HEK293 (cell line): ENCODE measurements around the gene FKRP.

Source experiments
- CTCF ChIA-PET: fragments of 350-600 bp; formaldehyde crosslinking; extraction: SDS; loops from one replicate; lab custom pipeline; 2021; ENCODE audit warnings: antibody characterized with exemption; lab: Yijun Ruan, JAX
- POLR2A ChIA-PET: fragments of 300-600 bp; formaldehyde crosslinking; extraction: SDS; loops from one replicate; lab custom pipeline; 2020; ENCODE audit warnings: antibody characterized with exemption, inconsistent platforms; lab: Yijun Ruan, JAX
- H3K27ac ChIP-seq: fragments of 200-500 bp; sonication (Bioruptor generic); 2 replicates; pipeline ENCODE4 v1.5.1; 2014; ENCODE audit warnings: low read depth, low read length, control low read depth, inconsistent platforms; ENCODE audit errors: extremely low read depth
- H3K36me3 ChIP-seq, 2 experiments: fragments of 200-500 bp in 1 of 2; sonication (Bioruptor generic) in 1 of 2; 1 replicate in 1 of 2; 2 replicates in 1 of 2; pipeline ENCODE4 v1.5.1; 2014 to 2017; ENCODE audit warnings: inconsistent platforms in 2 of 2, low read length in 2 of 2; ENCODE audit not compliant: control insufficient read depth in 2 of 2, insufficient read depth in 1 of 2
- H3K4me1 ChIP-seq: fragments of 200-500 bp; sonication (Bioruptor generic); 2 replicates; pipeline ENCODE4 v1.5.1; 2014; ENCODE audit warnings: mild to moderate bottlenecking, low read length, inconsistent platforms; ENCODE audit not compliant: control insufficient read depth, insufficient read depth
- H3K4me3 ChIP-seq: 2 replicates; pipeline ENCODE4 v1.5.1; 2011; ENCODE audit warnings: low read depth, mild to moderate bottlenecking, control low read depth, low read length, moderate library complexity
- H3K9me3 ChIP-seq: fragments of 200-500 bp; sonication (Bioruptor generic); 2 replicates; pipeline ENCODE4 v1.5.1; 2014; ENCODE audit warnings: low read depth, low read length, inconsistent platforms; ENCODE audit not compliant: control insufficient read depth, insufficient read depth
- ATF2 ChIP-seq: fragments of 450-650 bp; formaldehyde crosslinking; IDR thresholded peaks from 2 replicates; pipeline ENCODE4 v1.5.1; 2016; ENCODE audit warnings: missing biosample characterization, missing genetic modification characterization, low read depth
- GLI2 ChIP-seq: fragments of 450-650 bp; formaldehyde crosslinking; IDR thresholded peaks from 2 replicates; pipeline ENCODE4; 2017; ENCODE audit warnings: missing biosample characterization, missing genetic modification characterization, low read depth, borderline replicate concordance
- HOXA7 ChIP-seq: sonication (generic); formaldehyde crosslinking; IDR thresholded peaks from 2 replicates; pipeline ENCODE4 v1.8.1; 2022; ENCODE audit warnings: missing genetic modification reagents, borderline replicate concordance
- IKZF3 ChIP-seq: fragments of 450-650 bp; IDR thresholded peaks from 2 replicates; pipeline ENCODE4 v1.5.0; 2018; ENCODE audit warnings: missing biosample characterization, mild to moderate bottlenecking, missing genetic modification characterization, moderate library complexity
- MZF1 ChIP-seq: fragments of 450-650 bp; formaldehyde crosslinking; IDR thresholded peaks from 2 replicates; pipeline ENCODE4 v1.5.1; 2017; ENCODE audit warnings: missing biosample characterization, missing genetic modification characterization, borderline replicate concordance
- OVOL3 ChIP-seq: fragments of 450-650 bp; formaldehyde crosslinking; IDR thresholded peaks from 2 replicates; pipeline ENCODE4 v1.5.1; 2016; ENCODE audit warnings: missing biosample characterization, missing genetic modification characterization
- REPIN1 ChIP-seq: fragments of 450-650 bp; formaldehyde crosslinking; IDR thresholded peaks from 2 replicates; pipeline ENCODE4 v1.5.1; 2017; ENCODE audit warnings: missing biosample characterization, missing genetic modification characterization, low read depth
- SALL2 ChIP-seq: fragments of 450-650 bp; formaldehyde crosslinking; IDR thresholded peaks from 2 replicates; pipeline ENCODE4 v1.5.0; 2017; ENCODE audit warnings: missing biosample characterization, mild to moderate bottlenecking, missing genetic modification characterization, borderline replicate concordance
- TSHZ1 ChIP-seq: fragments of 450-650 bp; formaldehyde crosslinking; IDR thresholded peaks from 2 replicates; pipeline ENCODE4 v1.5.1; 2016; ENCODE audit warnings: missing biosample characterization, missing genetic modification characterization, borderline replicate concordance
- YY1 ChIP-seq: fragments of 450-650 bp; formaldehyde crosslinking; IDR thresholded peaks from 2 replicates; pipeline ENCODE4 v1.5.1; 2018; ENCODE audit warnings: missing biosample characterization, missing genetic modification characterization
- ZBTB17 ChIP-seq: fragments of 450-650 bp; formaldehyde crosslinking; IDR thresholded peaks from 2 replicates; pipeline ENCODE4 v1.5.1; 2016; ENCODE audit warnings: missing biosample characterization, missing genetic modification characterization
- ZBTB21 ChIP-seq: fragments of 450-650 bp; formaldehyde crosslinking; IDR thresholded peaks from 2 replicates; pipeline ENCODE4 v1.5.1; 2017; ENCODE audit warnings: missing biosample characterization, missing genetic modification characterization
- ZNF132 ChIP-seq: fragments of 450-650 bp; formaldehyde crosslinking; IDR thresholded peaks from 2 replicates; pipeline ENCODE4 v1.5.1; 2017; ENCODE audit warnings: missing biosample characterization, missing genetic modification characterization, borderline replicate concordance
- ZNF214 ChIP-seq: fragments of 450-650 bp; formaldehyde crosslinking; IDR thresholded peaks from 2 replicates; pipeline ENCODE4 v1.5.1; 2017; ENCODE audit warnings: missing biosample characterization, mild to moderate bottlenecking, missing genetic modification characterization, borderline replicate concordance
- ZNF266 ChIP-seq: fragments of 450-650 bp; formaldehyde crosslinking; IDR thresholded peaks from 2 replicates; pipeline ENCODE4 v1.5.1; 2016; ENCODE audit warnings: missing biosample characterization, missing genetic modification characterization, low read depth
- ZNF501 ChIP-seq: fragments of 450-650 bp; formaldehyde crosslinking; IDR thresholded peaks from 2 replicates; pipeline ENCODE4 v1.5.1; 2016; ENCODE audit warnings: missing biosample characterization, missing genetic modification characterization
- ZNF514 ChIP-seq: fragments of 450-650 bp; formaldehyde crosslinking; IDR thresholded peaks from 2 replicates; pipeline ENCODE4 v1.5.1; 2016; ENCODE audit warnings: missing biosample characterization, missing genetic modification characterization
- ZNF548 ChIP-seq: fragments of 450-650 bp; formaldehyde crosslinking; IDR thresholded peaks from 2 replicates; pipeline ENCODE4 v1.5.1; 2016; ENCODE audit warnings: missing biosample characterization, missing genetic modification characterization
- ZNF561 ChIP-seq: fragments of 450-650 bp; IDR thresholded peaks from 2 replicates; pipeline ENCODE4 v1.5.1; 2018; ENCODE audit warnings: missing biosample characterization, missing genetic modification characterization, borderline replicate concordance
- ZNF596 ChIP-seq: fragments of 450-650 bp; IDR thresholded peaks from 2 replicates; pipeline ENCODE4 v1.5.0; 2018; ENCODE audit warnings: missing biosample characterization, mild to moderate bottlenecking, missing genetic modification characterization, moderate library complexity
- ZNF639 ChIP-seq: fragments of 450-650 bp; formaldehyde crosslinking; IDR thresholded peaks from 2 replicates; pipeline ENCODE4 v1.5.1; 2016; ENCODE audit warnings: missing biosample characterization, missing genetic modification characterization
- ZNF658 ChIP-seq: fragments of 450-650 bp; formaldehyde crosslinking; IDR thresholded peaks from 2 replicates; pipeline ENCODE4; 2016; ENCODE audit warnings: missing biosample characterization, missing genetic modification characterization
- ZNF664 ChIP-seq: fragments of 450-650 bp; formaldehyde crosslinking; IDR thresholded peaks from 2 replicates; pipeline ENCODE4 v1.5.1; 2016; ENCODE audit warnings: missing biosample characterization, missing genetic modification characterization
- TF ChIP-seq, protein P1 (sequence below): sonication (generic); formaldehyde crosslinking; IDR thresholded peaks from 2 replicates; pipeline ENCODE4 v1.8.1; 2022; ENCODE audit warnings: mild to moderate bottlenecking, moderate library complexity, missing genetic modification reagents
- TF ChIP-seq, protein P2 (sequence below): fragments of 450-650 bp; formaldehyde crosslinking; IDR thresholded peaks from 2 replicates; pipeline ENCODE4 v1.5.1; 2016; ENCODE audit warnings: missing biosample characterization, missing genetic modification characterization

Gene FKRP

DNA sequence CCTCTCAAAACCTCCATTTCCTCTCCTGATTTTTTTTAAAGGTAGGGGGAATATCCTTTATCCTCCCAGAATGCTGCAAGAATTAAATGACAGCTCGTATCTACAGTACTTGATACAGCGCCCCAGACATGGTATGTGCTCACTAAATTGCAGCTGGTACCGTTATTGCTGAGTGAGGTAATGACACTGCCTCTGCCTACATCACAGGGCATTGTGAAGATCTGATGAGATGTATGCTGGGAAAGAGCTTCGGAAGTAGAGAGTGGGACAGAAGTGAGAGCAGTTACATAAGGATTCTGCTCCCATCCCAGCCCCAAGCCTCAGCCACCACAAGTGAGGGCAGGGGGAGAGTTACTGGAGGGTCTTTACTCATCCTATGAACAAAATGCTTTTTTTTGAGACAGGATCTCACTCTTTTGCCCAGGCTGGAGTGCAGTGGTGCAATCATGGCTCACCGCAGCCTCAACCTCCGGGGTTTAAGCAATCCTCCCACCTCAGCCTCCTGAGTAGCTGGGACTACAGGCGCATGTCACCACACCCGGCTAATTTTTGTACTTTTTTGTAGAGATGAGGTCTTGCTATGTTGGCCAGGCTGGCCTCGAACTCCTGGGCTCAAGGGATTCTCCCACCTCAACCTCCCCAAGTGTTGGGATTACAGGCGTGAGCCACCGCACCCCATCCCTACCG, 1.7 kb upstream of the FKRP start:
- CTCF ChIA-PET = interaction anchor here (0.5 to 2.4 kb wide), 9 partner anchors 9 to 126 kb away, joined by 3 to 11 read pairs (median 5); no protein-coding TSS in a partner anchor
- H3K27ac ChIP-seq = no peak overlapping the region
- TF ChIP-seq MZF1 (tag by site-specific recombination) (no peak), IKZF3 (tag by site-specific recombination) (no peak), REPIN1 (no peak), ZNF639 (tag by site-specific recombination) (no peak), HOXA7 (CRISPR knock-in tag) (no peak), ZNF514 (no peak), ZBTB17 (peak; percentile 43; the same call in 1 of the 2 replicates), TSHZ1 (no peak), ZNF658 (tag by site-specific recombination) (no peak), ZNF501 (tag by site-specific recombination) (no peak), SALL2 (tag by site-specific recombination) (no peak), ZNF561 (tag by site-specific recombination) (no peak), ZNF214 (tag by site-specific recombination) (no peak), OVOL3 (tag by site-specific recombination) (0 out of 2 replicates have a peak, but pooled peaks have one; percentile 35), ZNF266 (tag by site-specific recombination) (no peak), ZNF596 (no peak), GLI2 (tag by site-specific recombination) (no peak), ZNF132 (tag by site-specific recombination) (no peak), ZBTB21 (tag by site-specific recombination) (peak; percentile 77), ATF2 (tag by site-specific recombination) (0 out of 2 replicates have a peak, but pooled peaks have one; percentile 13), ZNF664 (peak; percentile 98), YY1 (tag by site-specific recombination) (no peak), ZNF548 (tag by site-specific recombination) (no peak)
- TF ChIP-seq, protein P1, sequence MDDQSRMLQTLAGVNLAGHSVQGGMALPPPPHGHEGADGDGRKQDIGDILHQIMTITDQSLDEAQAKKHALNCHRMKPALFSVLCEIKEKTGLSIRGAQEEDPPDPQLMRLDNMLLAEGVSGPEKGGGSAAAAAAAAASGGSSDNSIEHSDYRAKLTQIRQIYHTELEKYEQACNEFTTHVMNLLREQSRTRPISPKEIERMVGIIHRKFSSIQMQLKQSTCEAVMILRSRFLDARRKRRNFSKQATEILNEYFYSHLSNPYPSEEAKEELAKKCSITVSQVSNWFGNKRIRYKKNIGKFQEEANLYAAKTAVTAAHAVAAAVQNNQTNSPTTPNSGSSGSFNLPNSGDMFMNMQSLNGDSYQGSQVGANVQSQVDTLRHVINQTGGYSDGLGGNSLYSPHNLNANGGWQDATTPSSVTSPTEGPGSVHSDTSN (CRISPR knock-in tag) = no peak
- TF ChIP-seq, protein P2, sequence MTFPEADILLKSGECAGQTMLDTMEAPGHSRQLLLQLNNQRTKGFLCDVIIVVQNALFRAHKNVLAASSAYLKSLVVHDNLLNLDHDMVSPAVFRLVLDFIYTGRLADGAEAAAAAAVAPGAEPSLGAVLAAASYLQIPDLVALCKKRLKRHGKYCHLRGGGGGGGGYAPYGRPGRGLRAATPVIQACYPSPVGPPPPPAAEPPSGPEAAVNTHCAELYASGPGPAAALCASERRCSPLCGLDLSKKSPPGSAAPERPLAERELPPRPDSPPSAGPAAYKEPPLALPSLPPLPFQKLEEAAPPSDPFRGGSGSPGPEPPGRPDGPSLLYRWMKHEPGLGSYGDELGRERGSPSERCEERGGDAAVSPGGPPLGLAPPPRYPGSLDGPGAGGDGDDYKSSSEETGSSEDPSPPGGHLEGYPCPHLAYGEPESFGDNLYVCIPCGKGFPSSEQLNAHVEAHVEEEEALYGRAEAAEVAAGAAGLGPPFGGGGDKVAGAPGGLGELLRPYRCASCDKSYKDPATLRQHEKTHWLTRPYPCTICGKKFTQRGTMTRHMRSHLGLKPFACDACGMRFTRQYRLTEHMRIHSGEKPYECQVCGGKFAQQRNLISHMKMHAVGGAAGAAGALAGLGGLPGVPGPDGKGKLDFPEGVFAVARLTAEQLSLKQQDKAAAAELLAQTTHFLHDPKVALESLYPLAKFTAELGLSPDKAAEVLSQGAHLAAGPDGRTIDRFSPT (tag by site-specific recombination) = no peak

More for the DNA sequence above, 1.7 kb upstream of the FKRP start:
- Histone ChIP-seq H3K4me3 (no peak overlapping the region; the same call in 1 of the 2 replicates), H3K36me3 (peaks cover 15 to 39% of the 10 kb centered on the region in 2 experiments; a peak in 2 of 3 replicates), H3K9me3 (no peaks in the 10 kb centered on the region), H3K4me1 (peaks cover 6% of the 10 kb centered on the region)
- POLR2A ChIA-PET = interaction anchor here (0.6 to 2.2 kb wide), 3 partner anchors 8 to 107 kb away, joined by 3 to 6 read pairs (median 5); partner anchors contain the start of genes AP2S1 and SLC1A5
